Retinal pigment epithelial cell (primary cell): ENCODE results near the gene SUPT20HL2.

Experiments
- DNase-seq: peaks from one replicate; pipeline ENCODE4 v3.0.0-alpha.2; 2010; ENCODE audit warnings: low read depth
- H3K4me3 ChIP-seq: 2 replicates; pipeline ENCODE4 v1.5.1; 2011; ENCODE audit warnings: mild to moderate bottlenecking, low read length, control low read depth, moderate library complexity
- TF ChIP-seq, protein P1 (sequence below): conservative IDR thresholded peaks from 2 replicates; pipeline ENCODE4 v1.5.1; 2011; ENCODE audit warnings: low read depth, low read length, control low read depth, inconsistent platforms

The SUPT20HL2 gene

DNA sequence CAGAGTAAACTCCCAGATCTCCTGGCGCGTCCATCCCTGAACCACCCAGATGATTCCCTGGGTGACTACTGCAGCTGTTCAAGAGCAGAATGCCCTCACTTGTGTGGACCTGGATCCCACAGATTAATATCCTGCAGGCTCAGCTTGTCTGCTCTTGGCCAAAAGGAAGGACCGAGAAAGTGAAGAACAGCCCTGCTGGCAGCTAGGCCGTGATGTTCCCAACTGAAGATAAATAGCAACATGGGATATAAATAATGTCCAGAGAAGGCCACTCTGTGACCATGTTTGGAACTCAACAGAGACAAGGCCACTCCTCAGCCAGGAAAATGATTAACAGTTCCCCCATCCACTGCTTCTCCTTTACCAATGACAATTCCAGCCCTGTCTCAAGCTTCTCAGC lies 21.5 kb downstream of the SUPT20HL2 start:
- DNase-seq = no peak
- H3K4me3 ChIP-seq = no peak overlapping the region
- TF ChIP-seq, protein P1, sequence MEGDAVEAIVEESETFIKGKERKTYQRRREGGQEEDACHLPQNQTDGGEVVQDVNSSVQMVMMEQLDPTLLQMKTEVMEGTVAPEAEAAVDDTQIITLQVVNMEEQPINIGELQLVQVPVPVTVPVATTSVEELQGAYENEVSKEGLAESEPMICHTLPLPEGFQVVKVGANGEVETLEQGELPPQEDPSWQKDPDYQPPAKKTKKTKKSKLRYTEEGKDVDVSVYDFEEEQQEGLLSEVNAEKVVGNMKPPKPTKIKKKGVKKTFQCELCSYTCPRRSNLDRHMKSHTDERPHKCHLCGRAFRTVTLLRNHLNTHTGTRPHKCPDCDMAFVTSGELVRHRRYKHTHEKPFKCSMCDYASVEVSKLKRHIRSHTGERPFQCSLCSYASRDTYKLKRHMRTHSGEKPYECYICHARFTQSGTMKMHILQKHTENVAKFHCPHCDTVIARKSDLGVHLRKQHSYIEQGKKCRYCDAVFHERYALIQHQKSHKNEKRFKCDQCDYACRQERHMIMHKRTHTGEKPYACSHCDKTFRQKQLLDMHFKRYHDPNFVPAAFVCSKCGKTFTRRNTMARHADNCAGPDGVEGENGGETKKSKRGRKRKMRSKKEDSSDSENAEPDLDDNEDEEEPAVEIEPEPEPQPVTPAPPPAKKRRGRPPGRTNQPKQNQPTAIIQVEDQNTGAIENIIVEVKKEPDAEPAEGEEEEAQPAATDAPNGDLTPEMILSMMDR = no peak

DNA sequence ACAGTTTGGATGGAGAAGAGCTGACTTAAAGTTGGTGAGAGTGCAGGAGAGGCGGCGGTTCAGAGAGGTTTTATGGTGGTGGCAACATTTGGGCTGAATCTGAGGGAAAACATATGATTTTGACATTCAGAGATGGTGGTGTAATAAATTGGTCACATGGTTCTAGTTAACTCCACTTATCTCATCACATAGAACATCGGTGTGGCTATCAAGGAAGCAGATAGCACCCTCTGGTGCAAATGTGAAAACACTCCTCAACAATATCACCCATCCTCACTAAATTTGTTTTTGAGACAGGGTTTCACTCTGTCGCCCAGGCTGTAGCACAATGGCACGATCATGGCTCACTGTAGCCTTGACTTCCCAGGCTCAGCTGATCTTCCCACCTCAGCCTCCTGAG lies 28.8 kb downstream of the SUPT20HL2 start:
- DNase-seq = no peak
- H3K4me3 ChIP-seq = no peak overlapping the region
- TF ChIP-seq, protein P1 = no peak

GRCh38 chrX:24283127-24283794 lies 30.6 kb downstream of the SUPT20HL2 start:
- no peak overlapping the region for H3K4me3 ChIP-seq
- TF ChIP-seq, protein P1 = no peak
- DNase-seq = no peak

DNA sequence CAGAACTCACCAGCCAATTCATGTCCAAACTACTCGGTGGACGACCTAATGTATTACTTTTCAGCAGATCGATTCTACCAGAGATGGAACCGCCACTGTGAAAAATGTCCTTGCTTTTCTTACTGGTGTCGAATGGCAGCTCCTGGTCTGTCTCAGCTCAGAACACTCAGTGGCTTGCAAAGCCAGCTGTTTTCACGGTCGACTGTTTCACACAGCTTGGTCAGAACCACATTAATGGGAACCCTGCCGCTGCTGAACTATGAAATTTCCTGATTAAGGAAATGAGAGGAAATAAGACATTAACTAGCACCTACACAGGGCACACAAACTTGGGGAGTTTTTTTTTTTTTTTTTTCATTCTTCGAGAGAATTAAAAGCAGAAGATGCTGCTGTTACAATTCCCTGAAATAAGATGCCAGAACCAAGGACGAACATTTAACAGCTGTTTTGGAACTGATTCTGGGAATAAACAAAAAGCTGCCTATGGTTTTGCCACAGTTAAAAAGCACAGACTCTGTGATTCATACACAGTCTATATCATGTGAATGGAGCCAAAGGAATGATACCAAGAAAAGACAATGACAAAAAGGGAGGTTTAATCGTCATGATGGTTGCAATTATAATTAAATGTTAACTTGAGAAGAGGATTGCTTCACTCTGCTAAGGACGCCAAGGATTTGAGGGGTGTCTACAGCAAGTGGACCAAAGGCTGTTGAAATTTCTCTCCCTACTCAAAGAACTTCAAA lies 31.3 kb downstream of the SUPT20HL2 start:
- TF ChIP-seq, protein P1 = no peak
- DNase-seq = no peak
- no peak overlapping the region for H3K4me3 ChIP-seq

GRCh38 chrX:24277405-24277804 lies 36.5 kb downstream of the SUPT20HL2 start:
- DNase-seq = no peak
- TF ChIP-seq, protein P1 = no peak
- no peak overlapping the region for H3K4me3 ChIP-seq

GRCh38 chrX:24276015-24276414 lies 37.9 kb downstream of the SUPT20HL2 start:
- no peak for DNase-seq
- TF ChIP-seq, protein P1 = no peak
- no peak overlapping the region for H3K4me3 ChIP-seq

- DNase-seq = no peak
- no peak overlapping the region for H3K4me3 ChIP-seq
- TF ChIP-seq, protein P1 = no peak
Observed at GRCh38 chrX:24271262-24271661, 42.6 kb downstream of the SUPT20HL2 start.
